Glutamatergic neuron (in vitro differentiated cells): ENCODE results near the gene TRAFD1. TPM values are rescaled to one million over a fixed set of nuclear protein-coding genes. Genes with fewer than 3 reads are reported as not detected.

Source experiments
- DNase-seq: peaks from one replicate; pipeline ENCODE4 v3.0.0; 2022
- H3K27ac Mint-ChIP-seq: one replicate; pipeline ENCODE4 v1.8.0; 2020; ENCODE audit warnings: mild to moderate bottlenecking, mixed read lengths, inconsistent platforms; ENCODE audit not compliant: unreplicated experiment
- H3K27me3 Mint-ChIP-seq: one replicate; pipeline ENCODE4 v1.8.0; 2020; ENCODE audit warnings: mild to moderate bottlenecking, moderate library complexity, mixed read lengths, inconsistent platforms; ENCODE audit not compliant: unreplicated experiment
- H3K36me3 Mint-ChIP-seq: one replicate; pipeline ENCODE4 v1.8.0; 2020; ENCODE audit warnings: mild to moderate bottlenecking, mixed read lengths, inconsistent platforms; ENCODE audit not compliant: unreplicated experiment
- H3K4me1 Mint-ChIP-seq: one replicate; pipeline ENCODE4 v1.8.0; 2020; ENCODE audit warnings: mild to moderate bottlenecking, low read depth, mixed read lengths, inconsistent platforms; ENCODE audit not compliant: unreplicated experiment
- H3K4me3 Mint-ChIP-seq: one replicate; pipeline ENCODE4 v1.8.0; 2020; ENCODE audit warnings: mild to moderate bottlenecking, mixed read lengths, inconsistent platforms; ENCODE audit not compliant: unreplicated experiment
- H3K9me3 Mint-ChIP-seq: one replicate; pipeline ENCODE4 v1.8.0; 2020; ENCODE audit warnings: mild to moderate bottlenecking, moderate library complexity, mixed read lengths, inconsistent platforms; ENCODE audit not compliant: unreplicated experiment
- CTCF ChIP-seq: fragments of 200-600 bp; sonication (generic); IDR thresholded peaks from one replicate; pipeline ENCODE4 v1.5.0; 2021; ENCODE audit not compliant: partially characterized antibody, unreplicated experiment
- total RNA-seq: library from RNA; stranded (reverse); fragmentation: NEBNext Ultra II Directional; extraction: Animal tissue kit (Norgen Biotek cat#: 25700); gene quantifications from one replicate; pipeline ENCODE4 v1.2.1, GENCODE V29; 2021; ENCODE audit not compliant: unreplicated experiment

The TRAFD1 gene
- total RNA-seq, 1 donor from 2014 or later = 36.8 TPM

- H3K4me1 Mint-ChIP-seq = peaks cover 3% of the 10 kb centered on the region
- H3K27ac Mint-ChIP-seq = peak overlapping the region; percentile 62
- no peak for TF ChIP-seq CTCF
- no peak for DNase-seq
- H3K4me3 Mint-ChIP-seq = peak overlapping the region; percentile 57
- H3K27me3 Mint-ChIP-seq = no peaks in the 10 kb centered on the region
- peaks cover 3% of the 10 kb centered on the region for H3K9me3 Mint-ChIP-seq
- H3K36me3 Mint-ChIP-seq = no peaks in the 10 kb centered on the region
Observed at GRCh38 chr12:112121780-112122565, 3.4 kb upstream of the TRAFD1 start.

DNA sequence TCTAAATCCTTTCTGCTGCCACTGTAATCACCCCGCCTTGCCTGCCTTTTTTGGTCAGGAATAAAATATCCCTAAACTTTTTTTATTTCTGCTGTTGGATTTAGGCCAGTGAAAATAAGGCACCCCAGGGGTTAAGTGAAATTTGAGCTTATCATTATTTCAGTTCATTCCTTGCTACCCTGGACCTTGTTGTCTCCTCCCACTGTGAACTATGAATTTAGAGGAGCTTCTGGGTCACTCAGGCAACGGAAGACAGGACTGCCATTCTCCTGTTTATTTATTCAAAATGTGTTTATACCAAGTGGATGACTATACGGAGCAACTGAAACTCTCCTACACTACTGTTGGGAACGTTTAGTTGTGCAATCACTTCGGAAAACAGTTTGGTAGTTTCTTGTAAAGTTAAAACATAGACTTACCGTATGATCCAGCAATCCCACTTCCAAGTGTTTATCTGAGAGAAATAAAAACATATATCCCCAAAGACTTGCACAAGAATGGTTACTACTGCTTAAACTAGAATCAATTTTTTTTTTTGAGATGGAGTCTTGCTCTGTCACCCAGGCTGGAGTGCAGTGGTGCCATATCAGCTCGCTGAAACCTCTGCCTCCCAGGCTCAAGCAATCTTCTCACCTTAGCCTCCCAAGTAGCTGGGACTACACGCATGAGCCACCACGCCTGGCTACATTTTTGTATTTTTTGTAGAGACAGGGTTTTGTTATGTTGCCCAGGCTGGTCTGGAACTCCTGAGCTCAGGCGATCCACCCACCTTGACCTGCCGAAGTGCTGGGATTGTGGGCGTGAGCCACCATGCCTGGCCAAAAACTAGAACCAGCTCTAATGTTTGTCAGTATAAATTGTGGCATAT lies 2.3 kb upstream of the TRAFD1 start:
- H3K27me3 Mint-ChIP-seq = no peaks in the 10 kb centered on the region
- H3K4me3 Mint-ChIP-seq = no peak overlapping the region
- H3K4me1 Mint-ChIP-seq = peaks cover 3% of the 10 kb centered on the region
- no peak for DNase-seq
- H3K9me3 Mint-ChIP-seq = peaks cover 6% of the 10 kb centered on the region
- no peaks in the 10 kb centered on the region for H3K36me3 Mint-ChIP-seq
- H3K27ac Mint-ChIP-seq = no peak overlapping the region
- no peak for TF ChIP-seq CTCF

- H3K36me3 Mint-ChIP-seq = no peaks in the 10 kb centered on the region
- peak overlapping the region; percentile 85 for H3K4me3 Mint-ChIP-seq
- no peak for TF ChIP-seq CTCF
- no peak for DNase-seq
- peaks cover 6% of the 10 kb centered on the region for H3K9me3 Mint-ChIP-seq
- H3K27ac Mint-ChIP-seq = no peak overlapping the region
- peaks cover 3% of the 10 kb centered on the region for H3K4me1 Mint-ChIP-seq
- H3K27me3 Mint-ChIP-seq = no peaks in the 10 kb centered on the region
Observed at GRCh38 chr12:112124918-112125249, 476 bp upstream of the TRAFD1 start.

GRCh38 chr12:112126000-112126438 lies 659 bp downstream of the TRAFD1 start:
- no peaks in the 10 kb centered on the region for H3K36me3 Mint-ChIP-seq
- H3K27ac Mint-ChIP-seq = peak overlapping the region; percentile 55
- H3K9me3 Mint-ChIP-seq = peaks cover 3% of the 10 kb centered on the region
- no peak for TF ChIP-seq CTCF
- no peak for DNase-seq
- no peaks in the 10 kb centered on the region for H3K27me3 Mint-ChIP-seq
- peak overlapping the region; percentile 87 for H3K4me3 Mint-ChIP-seq
- H3K4me1 Mint-ChIP-seq = peaks cover 3% of the 10 kb centered on the region

GRCh38 chr12:112126911-112127310 lies 1.6 kb downstream of the TRAFD1 start:
- Mint-ChIP-seq H3K9me3 (peaks cover 3% of the 10 kb centered on the region), H3K4me1 (peaks cover 3% of the 10 kb centered on the region), H3K36me3 (no peaks in the 10 kb centered on the region), H3K4me3 (peak overlapping the region; percentile 87), H3K27me3 (no peaks in the 10 kb centered on the region), H3K27ac (no peak overlapping the region)
- DNase-seq = no peak
- no peak for TF ChIP-seq CTCF
